Myocyte (in vitro differentiated cells): ENCODE results near the gene CCDC97. TPM values are rescaled to one million over a fixed set of nuclear protein-coding genes. Genes with fewer than 3 reads are reported as not detected.
A peak's percentile ranks its signal among the peaks of the same experiment; 100 is the strongest.
"Not testable (repeated sequence)": the region's sequence is repeated elsewhere in the genome, so short reads cannot be mapped to it uniquely, and the experiment has no call there.

Experiments used
- DNase-seq: peaks from one replicate; pipeline ENCODE4 v3.0.0-alpha.2; 2012; ENCODE audit warnings: low read depth
- total RNA-seq: library from RNA; depleted of rRNA; stranded (reverse); fragments of >200 nt; gene quantifications from 2 replicates; pipeline ENCODE4 v1.2.3, GENCODE V29; 2014

Gene CCDC97
- total RNA-seq, 1 donor from 2014 or later: 16.0 TPM

DNA sequence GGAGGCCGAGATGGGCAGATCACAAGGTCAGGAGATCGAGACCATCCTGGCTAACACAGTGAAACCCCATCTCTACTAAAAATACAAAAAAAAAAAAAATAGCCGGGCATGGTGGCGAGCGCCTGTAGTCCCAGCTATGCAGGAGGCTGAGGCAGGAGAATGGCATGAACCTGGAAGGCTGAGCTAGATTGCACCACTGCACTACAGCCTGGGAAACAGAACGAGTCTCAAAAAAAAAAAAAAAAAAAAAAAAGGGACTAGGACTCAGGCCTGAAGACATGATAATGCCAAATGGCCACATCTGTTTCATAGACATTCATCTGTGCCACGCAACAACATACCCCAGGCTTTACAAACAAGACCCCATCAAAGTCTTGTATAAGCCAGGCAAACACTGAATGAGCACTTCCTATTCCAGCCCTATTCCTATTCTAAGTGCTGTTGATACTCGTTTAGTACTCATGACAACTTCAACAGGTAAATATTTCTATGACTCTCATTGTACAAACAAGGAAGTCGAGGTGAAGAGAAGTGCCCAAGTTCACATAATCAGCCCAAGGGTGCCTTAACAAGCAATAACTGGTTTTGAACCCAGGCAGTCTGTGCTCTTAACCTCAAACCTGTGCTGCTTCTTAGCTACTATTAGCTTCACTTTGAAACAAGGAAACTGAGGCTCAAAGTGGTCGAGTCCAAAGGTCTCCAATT, 52.3 kb downstream of the CCDC97 start:
- no peak for DNase-seq

- no peak for DNase-seq
Measured at GRCh38 chr19:41363371-41363752, 53.4 kb downstream of the CCDC97 start.

- DNase-seq: peak; percentile 99
Measured at GRCh38 chr19:41363753-41364523, 54.0 kb downstream of the CCDC97 start, which contains the start of gene B9D2. TSS of gene B9D2 (minus strand) at chr19:41364149. CDS start at chr19:41363519, 630 bp downstream.

DNA sequence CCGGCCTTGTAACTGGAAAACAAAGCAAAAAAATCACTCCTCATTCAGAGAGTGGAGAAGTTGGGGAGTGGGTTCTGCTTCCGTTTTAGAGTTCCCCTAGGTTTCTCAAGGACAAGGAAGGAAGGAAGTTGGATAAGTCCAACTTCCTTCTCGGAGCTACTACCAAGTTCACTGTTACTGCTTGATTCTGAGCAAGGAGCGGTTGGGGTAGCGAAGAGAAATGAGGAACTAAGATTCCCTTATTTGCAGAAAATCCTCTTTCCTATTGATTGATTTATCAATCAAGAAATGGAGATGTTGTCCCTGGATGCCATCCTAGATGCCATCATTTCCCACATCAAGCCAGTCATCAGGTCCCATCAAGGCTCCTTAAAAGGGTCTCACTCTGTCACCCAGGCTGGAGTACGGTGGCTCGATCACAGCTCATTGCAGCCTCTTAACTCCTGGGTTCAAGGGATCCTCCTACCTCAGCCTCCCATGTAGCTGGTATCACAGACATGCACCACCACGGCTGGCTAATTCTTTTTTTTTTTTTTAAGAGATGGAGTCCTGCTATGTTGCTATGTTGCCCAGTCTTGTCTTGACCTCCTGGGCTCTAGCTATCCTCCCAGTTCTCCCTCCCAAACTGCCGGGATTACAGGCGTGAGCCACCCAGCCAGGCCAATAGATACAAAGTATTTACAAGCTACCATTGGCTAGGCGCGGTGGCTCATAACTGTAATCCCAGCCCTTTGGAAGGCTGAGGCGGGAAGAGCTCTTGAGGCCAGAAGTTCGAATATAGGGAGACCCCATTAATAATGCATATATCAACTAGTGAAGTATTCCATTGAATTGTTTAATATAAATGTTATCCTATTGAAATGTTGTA, 54.8 kb downstream of the CCDC97 start:
- DNase-seq: no peak

DNA sequence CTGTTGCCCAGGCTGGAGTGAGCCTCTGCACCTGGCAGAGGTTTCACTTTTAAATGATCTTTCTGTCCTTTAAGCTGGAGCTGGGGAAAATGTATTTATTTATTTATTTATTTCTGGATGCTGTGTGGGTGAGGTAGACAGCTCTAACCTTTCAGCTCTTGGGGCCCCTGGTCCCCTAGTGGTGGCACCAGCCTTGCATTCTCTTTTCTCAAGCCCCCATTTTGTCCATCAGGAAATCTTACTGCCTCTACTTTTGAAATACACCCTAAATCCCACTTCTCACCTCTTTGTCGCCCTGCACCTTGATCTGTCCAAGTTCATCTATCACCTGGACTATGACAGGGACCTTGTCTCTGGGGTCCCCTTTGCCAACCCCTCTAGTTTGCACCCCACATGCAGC, 56.1 kb downstream of the CCDC97 start:
- no peak for DNase-seq

DNA sequence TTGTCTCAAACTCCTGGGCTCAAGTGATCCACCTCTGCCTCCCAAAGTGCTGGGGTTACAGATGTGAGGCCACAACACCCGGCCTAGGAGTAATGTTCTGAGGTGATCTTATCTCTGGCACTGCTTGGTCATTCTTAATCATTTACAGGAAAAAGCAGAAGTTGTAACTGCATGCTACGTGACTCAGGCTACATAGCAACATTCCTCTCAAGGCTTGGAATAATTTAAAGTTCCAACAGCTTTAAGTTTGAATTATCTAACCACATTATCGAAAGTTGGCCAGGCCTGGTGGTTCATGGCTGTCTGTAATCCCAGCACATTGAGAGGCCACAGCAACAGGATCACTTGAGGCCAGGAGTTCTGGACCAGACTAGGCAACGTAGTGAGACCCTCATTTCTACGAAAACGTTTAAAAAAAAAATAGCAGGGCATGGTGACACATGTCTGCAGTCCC, 57.9 kb downstream of the CCDC97 start:
- no peak for DNase-seq

DNA sequence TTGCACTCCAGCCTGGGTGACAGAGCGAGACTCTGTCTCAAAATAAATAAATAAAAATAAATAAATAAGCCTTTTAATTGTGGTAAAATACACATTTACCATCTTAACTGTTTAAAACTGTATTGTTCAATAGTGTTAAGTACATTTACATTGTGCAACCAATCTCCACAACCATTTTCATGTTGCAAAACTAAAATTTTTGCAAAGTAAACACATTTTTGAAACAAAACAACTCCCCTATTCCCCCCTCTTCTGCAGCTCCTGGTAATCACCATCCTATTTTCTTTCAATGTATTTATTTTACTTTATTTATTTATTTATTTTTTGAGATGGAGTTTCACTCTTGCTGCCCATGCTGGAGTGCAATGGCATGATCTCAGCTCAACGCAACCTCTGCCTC, 59.8 kb downstream of the CCDC97 start:
- DNase-seq: no peak

DNA sequence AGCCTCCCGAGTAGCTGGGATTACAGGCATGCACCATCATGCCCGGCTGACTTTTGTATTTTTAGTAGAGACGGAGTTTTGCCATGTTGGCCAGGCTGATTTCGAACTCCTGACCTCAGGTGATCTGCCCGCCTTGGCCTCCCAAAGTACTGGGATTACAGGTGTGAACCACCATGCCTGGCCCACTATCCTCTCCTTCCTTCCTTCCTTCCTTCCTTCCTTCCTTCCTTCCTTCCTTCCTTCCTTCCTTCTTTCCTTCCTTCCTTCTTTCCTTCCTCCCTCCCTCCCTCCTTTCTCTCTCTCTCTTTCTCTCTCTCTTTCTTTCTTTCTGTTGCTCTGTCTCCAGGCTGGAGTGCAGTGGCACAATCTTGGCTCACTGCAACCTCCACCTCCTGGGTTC, 61.1 kb downstream of the CCDC97 start:
- DNase-seq: not testable (repeated sequence)

DNA sequence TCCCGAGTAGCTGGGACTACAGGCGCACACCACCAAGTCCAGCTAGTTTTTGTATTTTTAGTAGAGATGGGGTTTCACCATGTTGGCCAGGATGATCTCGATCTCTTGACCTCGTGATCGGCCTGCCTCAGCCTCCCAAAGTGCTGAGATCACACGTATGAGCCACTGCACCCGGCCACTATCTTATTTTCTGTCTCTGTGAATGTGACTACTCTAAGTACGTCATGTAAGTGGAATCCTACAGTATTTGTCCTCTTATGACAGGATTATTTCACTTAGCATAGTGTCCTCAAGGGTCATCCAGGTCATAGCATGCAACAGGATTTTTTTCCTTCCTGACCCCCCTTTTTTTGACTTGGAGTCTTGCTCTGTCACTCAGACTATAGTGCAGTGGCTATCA, 61.6 kb downstream of the CCDC97 start:
- no peak for DNase-seq

- DNase-seq: no peak
Measured at GRCh38 chr19:41372501-41372900, 62.5 kb downstream of the CCDC97 start.

DNA sequence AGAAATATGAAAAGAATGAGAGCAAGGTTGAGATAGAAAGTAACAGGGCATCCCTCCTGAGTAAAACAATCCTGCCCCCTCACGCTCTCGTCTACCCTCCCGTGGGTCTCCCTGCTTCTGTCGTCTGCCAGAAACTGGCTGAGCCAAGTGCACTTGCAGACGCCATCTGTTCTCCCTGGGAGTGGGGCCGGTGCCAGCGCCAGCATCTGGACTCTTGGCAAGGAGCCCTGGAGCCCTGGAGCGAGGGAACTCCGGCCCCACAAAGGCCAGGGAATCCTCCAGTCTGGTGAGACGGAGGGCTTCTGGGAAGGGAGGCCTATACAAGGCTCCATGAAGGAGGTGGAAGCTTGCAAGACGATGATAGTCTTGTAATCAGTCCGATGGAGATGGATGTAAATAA, 64.0 kb downstream of the CCDC97 start:
- DNase-seq: peak; percentile 98

Other genes with a start within 250 kb of the CCDC97 start
- not detected in 2 replicates for gene CYP2A13, start 221.7 kb upstream of the CCDC97 start, total RNA-seq
- gene CYP2F1, start 195.7 kb upstream of the CCDC97 start, total RNA-seq: not detected in 2 replicates
- gene CYP2S1, start 117.0 kb upstream of the CCDC97 start, total RNA-seq: not detected in 2 replicates
- gene AXL, start 90.9 kb upstream of the CCDC97 start, total RNA-seq: 24.8 and 27.0 TPM in 2 replicates
- gene HNRNPUL1, start 45.8 kb upstream of the CCDC97 start, total RNA-seq: 78.6 and 81.4 TPM in 2 replicates
- gene TGFB1, start 43.8 kb downstream of the CCDC97 start, total RNA-seq: 12.3 and 17.1 TPM in 2 replicates
- 3.5 and 5.0 TPM in 2 replicates for gene B9D2, start 54.0 kb downstream of the CCDC97 start, total RNA-seq
- gene TMEM91, start 66.4 kb downstream of the CCDC97 start, total RNA-seq: 0.59 and 1.7 TPM in 2 replicates
- gene EXOSC5, start 87.2 kb downstream of the CCDC97 start, total RNA-seq: 22.2 and 35.4 TPM in 2 replicates
- 53.4 and 77.7 TPM in 2 replicates for gene BCKDHA, start 87.6 kb downstream of the CCDC97 start, total RNA-seq
- gene B3GNT8, start 117.2 kb downstream of the CCDC97 start, total RNA-seq: not detected in 2 replicates
- 36.2 and 43.2 TPM in 2 replicates for gene DMAC2, start 129.7 kb downstream of the CCDC97 start, total RNA-seq
- not detected in 2 replicates for gene ERICH4, start 133.0 kb downstream of the CCDC97 start, total RNA-seq